Body of pancreas (tissue), 4 donors: ENCODE results near the gene COPG1. TPM values are rescaled to one million over a fixed set of nuclear protein-coding genes. Genes with fewer than 3 reads are reported as not detected.

Source experiments
- ATAC-seq: fragments of 150-250 bp; one replicate; pipeline ENCODE4 v1.9.1; 2016
- DNase-seq, 4 donors: peaks; one replicate each; pipeline ENCODE4 v3.0.0-alpha.2; 2019
- H3K27ac ChIP-seq, 4 donors: fragments of 200-600 bp; sonication (generic); 1 replicate in 3 of 4; 2 replicates in 1 of 4; pipeline versions ENCODE4 v1.5.1 to v1.6.1; 2016 to 2019; ENCODE audit warnings: mild to moderate bottlenecking in 1 of 4, mixed read lengths in 1 of 4, moderate library complexity in 1 of 4
- H3K27me3 ChIP-seq, 2 donors: fragments of 200-600 bp; sonication (generic); one replicate each; pipeline ENCODE4 v1.6.0; 2016; ENCODE audit warnings: mild to moderate bottlenecking in 1 of 2
- H3K36me3 ChIP-seq, 2 donors: fragments of 200-600 bp; sonication (generic); replicated peaks in 1 of 2; 2 replicates each; pipeline ENCODE4 v1.5.1; 2016; ENCODE audit warnings: low read depth in 2 of 2; ENCODE audit not compliant: insufficient read depth in 1 of 2
- H3K4me1 ChIP-seq: fragments of 200-600 bp; sonication (generic); one replicate; pipeline ENCODE4 v1.6.0; 2016
- H3K4me3 ChIP-seq, 2 donors: fragments of 200-600 bp; sonication (generic); 1 replicate in 1 of 2; 2 replicates in 1 of 2; pipeline ENCODE4 v1.5.1; 2016 to 2019
- H3K9me3 ChIP-seq, 3 donors: fragments of 200-600 bp; sonication (generic); 1 replicate in 2 of 3; 2 replicates in 1 of 3; pipeline ENCODE4 v1.5.1; 2016
- POLR2A ChIP-seq, 3 donors: fragments of 450-650 bp; IDR thresholded peaks; one replicate each; pipeline ENCODE4 v1.6.1; 2016; ENCODE audit warnings: antibody characterized with exemption in 3 of 3, mild to moderate bottlenecking in 2 of 3
- WGBS, 2 donors: methylation state at CpG; one replicate each; pipeline ENCODE4 v1.1.5; 2017; 5-methylcytosine and 5-hydroxymethylcytosine counted together
- intact Hi-C: fragments of 100-400 bp; cut with DNase I; formaldehyde crosslinking; loops from one replicate; pipeline ENCODE4 v1.15.1; 2023
- microRNA-seq, 2 donors: library from miRNA; unstranded; fragments of <30 nt; microRNA quantifications; one replicate each; pipeline ENCODE4, GENCODE V29; 2016; ENCODE audit warnings: borderline number of aligned reads in 2 of 2, borderline replicate concordance in 2 of 2
- small RNA-seq: library from RNA; depleted of rRNA; stranded (forward); fragments of <200 nt; gene quantifications from one replicate; pipeline ENCODE3, GENCODE V24; 2016
- total RNA-seq, 2 donors: library from RNA; depleted of rRNA; stranded (reverse); fragments of >200 nt; gene quantifications; one replicate each; pipeline ENCODE4 v1.1.0, GENCODE V29; 2016
- TF ChIP-seq, protein P1 (sequence below), 7 experiments: fragments of 450-650 bp in 4 of 7; fragments of 200-600 bp in 3 of 7; sonication (generic) in 3 of 7; IDR thresholded peaks; one replicate each; pipeline ENCODE4 v1.5.1; 2016 to 2019; ENCODE audit warnings: antibody characterized with exemption in 7 of 7

The COPG1 gene
- total RNA-seq, 2 donors from 2014 or later: 62.6 to 75.0 TPM

- Histone ChIP-seq H3K27ac (no peak overlapping the region), H3K36me3 (no peaks in the 10 kb centered on the region), H3K4me3 (no peak overlapping the region), H3K27me3 (no peaks in the 10 kb centered on the region), H3K4me1 (no peaks in the 10 kb centered on the region), H3K9me3 (no peaks in the 10 kb centered on the region)
- DNase-seq (no peak), ATAC-seq (no peak)
- intact Hi-C loops: no loop called here
- WGBS, 2 donors: 89 to 90% methylated on average over 7 to 11 of the region's 12 CpGs
- TF ChIP-seq POLR2A (IDR thresholded peaks at IDR 0.05): no peak
- TF ChIP-seq, protein P1, sequence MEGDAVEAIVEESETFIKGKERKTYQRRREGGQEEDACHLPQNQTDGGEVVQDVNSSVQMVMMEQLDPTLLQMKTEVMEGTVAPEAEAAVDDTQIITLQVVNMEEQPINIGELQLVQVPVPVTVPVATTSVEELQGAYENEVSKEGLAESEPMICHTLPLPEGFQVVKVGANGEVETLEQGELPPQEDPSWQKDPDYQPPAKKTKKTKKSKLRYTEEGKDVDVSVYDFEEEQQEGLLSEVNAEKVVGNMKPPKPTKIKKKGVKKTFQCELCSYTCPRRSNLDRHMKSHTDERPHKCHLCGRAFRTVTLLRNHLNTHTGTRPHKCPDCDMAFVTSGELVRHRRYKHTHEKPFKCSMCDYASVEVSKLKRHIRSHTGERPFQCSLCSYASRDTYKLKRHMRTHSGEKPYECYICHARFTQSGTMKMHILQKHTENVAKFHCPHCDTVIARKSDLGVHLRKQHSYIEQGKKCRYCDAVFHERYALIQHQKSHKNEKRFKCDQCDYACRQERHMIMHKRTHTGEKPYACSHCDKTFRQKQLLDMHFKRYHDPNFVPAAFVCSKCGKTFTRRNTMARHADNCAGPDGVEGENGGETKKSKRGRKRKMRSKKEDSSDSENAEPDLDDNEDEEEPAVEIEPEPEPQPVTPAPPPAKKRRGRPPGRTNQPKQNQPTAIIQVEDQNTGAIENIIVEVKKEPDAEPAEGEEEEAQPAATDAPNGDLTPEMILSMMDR (IDR thresholded peaks at IDR 0.05): no peak
Observed at GRCh38 chr3:129324855-129325254, 75.4 kb downstream of the COPG1 start.

- DNase-seq (no peak), ATAC-seq (no peak)
- Histone ChIP-seq H3K27ac (no peak overlapping the region), H3K27me3 (no peaks in the 10 kb centered on the region), H3K36me3 (no peaks in the 10 kb centered on the region), H3K4me1 (no peaks in the 10 kb centered on the region), H3K4me3 (no peak overlapping the region), H3K9me3 (no peaks in the 10 kb centered on the region)
- intact Hi-C loops: no loop called here
- WGBS, 2 donors: 44 to 89% methylated on average over 2 to 3 of the region's 3 CpGs
- no peak for TF ChIP-seq POLR2A (IDR thresholded peaks at IDR 0.05)
- TF ChIP-seq, protein P1 (IDR thresholded peaks at IDR 0.05): no peak
Observed at GRCh38 chr3:129325383-129325782, 76.0 kb downstream of the COPG1 start.

GRCh38 chr3:129326138-129326537 is 76.7 kb downstream of the COPG1 start:
- H3K27ac ChIP-seq: no peak overlapping the region
- DNase-seq: no peak

GRCh38 chr3:129326595-129326994 is 77.2 kb downstream of the COPG1 start:
- Histone ChIP-seq H3K27ac (no peak overlapping the region), H3K4me3 (no peak overlapping the region), H3K27me3 (no peaks in the 10 kb centered on the region), H3K9me3 (no peaks in the 10 kb centered on the region), H3K4me1 (no peaks in the 10 kb centered on the region), H3K36me3 (no peaks in the 10 kb centered on the region)
- 87 to 94% methylated on average over 6 to 11 of the region's 11 CpGs for WGBS, 2 donors
- intact Hi-C loops: no loop called here
- ATAC-seq (no peak), DNase-seq (no peak)
- TF ChIP-seq, protein P1 (IDR thresholded peaks at IDR 0.05): no peak
- TF ChIP-seq POLR2A (IDR thresholded peaks at IDR 0.05): no peak

More at GRCh38 chr3:129326138-129326537, 76.7 kb downstream of the COPG1 start:
- intact Hi-C loops: no loop called here
- TF ChIP-seq, protein P1 (IDR thresholded peaks at IDR 0.05): no peak
- TF ChIP-seq POLR2A (IDR thresholded peaks at IDR 0.05): no peak
- H3K36me3 ChIP-seq: no peaks in the 10 kb centered on the region
- no peak for ATAC-seq
- H3K4me3 ChIP-seq: no peak overlapping the region
- H3K9me3 ChIP-seq: no peaks in the 10 kb centered on the region
- H3K27me3 ChIP-seq: no peaks in the 10 kb centered on the region
- 20 to 89% methylated on average over 1 to 10 of the region's 12 CpGs for WGBS, 2 donors
- no peaks in the 10 kb centered on the region for H3K4me1 ChIP-seq

Small RNA genes within 50 kb of the gene (microRNA-seq; reads per million reads assigned to microRNA genes)
- 0 to 1.4 reads per million in 2 donors for gene MIR6826

Small RNA genes within 50 kb of the gene (small RNA-seq; reads per million reads assigned to genes)
- gene MIR6826 (not detected), gene RPS27P12 (not detected)

Other genes starting within 250 kb of the COPG1 start
- 1 to 10 TPM; 1.8 to 4.0 TPM for gene EFCC1, start 248.3 kb upstream of the COPG1 start, total RNA-seq
- gene GP9, start 188.8 kb upstream of the COPG1 start, total RNA-seq: not detected
- 10 to 100 TPM in 1 of 2 donors, 1 to 10 TPM in 1; 6.6 to 10.1 TPM for gene RAB43, start 127.8 kb upstream of the COPG1 start, total RNA-seq
- gene ISY1, start 88.5 kb upstream of the COPG1 start, total RNA-seq: 10 to 100 TPM in 1 of 2 donors, 1 to 10 TPM in 1; 9.3 to 12.5 TPM
- gene CNBP, start 65.7 kb upstream of the COPG1 start, total RNA-seq: 100 to 1,000 TPM; 175 to 262 TPM
- 10 to 100 TPM; 10.1 to 14.5 TPM for gene HMCES, start 29.3 kb downstream of the COPG1 start, total RNA-seq
- 1 to 10 TPM in 1 of 2 donors, under 1 TPM in 1; under 0.01 to 1.3 TPM for gene EFCAB12, start 179.0 kb downstream of the COPG1 start, total RNA-seq
- 10 to 100 TPM; 18.7 to 23.1 TPM for gene MBD4, start 190.3 kb downstream of the COPG1 start, total RNA-seq
- gene IFT122, start 190.6 kb downstream of the COPG1 start, total RNA-seq: 10 to 100 TPM; 10.5 to 34.8 TPM